Vagina (tissue), 2 donors: ENCODE results near the gene SNX19.

Experiments
- POLR2AphosphoS5 ChIP-seq, 2 donors: sonication (generic); formaldehyde crosslinking; IDR thresholded peaks; one replicate each; pipeline ENCODE4 v1.9.0; 2017; ENCODE audit warnings: antibody characterized with exemption in 2 of 2, mild to moderate bottlenecking in 2 of 2, low read depth in 1 of 2; ENCODE audit not compliant: insufficient read depth in 1 of 2
- TF ChIP-seq, protein P1 (sequence below), 3 experiments: fragments of 450-650 bp in 2 of 3; fragments of 200-600 bp in 1 of 3; sonication (generic) in 1 of 3; IDR thresholded peaks; one replicate each; pipeline ENCODE4 v1.5.1; 2017 to 2019; ENCODE audit warnings: antibody characterized with exemption in 3 of 3, mild to moderate bottlenecking in 2 of 3, moderate library complexity in 2 of 3

DNA sequence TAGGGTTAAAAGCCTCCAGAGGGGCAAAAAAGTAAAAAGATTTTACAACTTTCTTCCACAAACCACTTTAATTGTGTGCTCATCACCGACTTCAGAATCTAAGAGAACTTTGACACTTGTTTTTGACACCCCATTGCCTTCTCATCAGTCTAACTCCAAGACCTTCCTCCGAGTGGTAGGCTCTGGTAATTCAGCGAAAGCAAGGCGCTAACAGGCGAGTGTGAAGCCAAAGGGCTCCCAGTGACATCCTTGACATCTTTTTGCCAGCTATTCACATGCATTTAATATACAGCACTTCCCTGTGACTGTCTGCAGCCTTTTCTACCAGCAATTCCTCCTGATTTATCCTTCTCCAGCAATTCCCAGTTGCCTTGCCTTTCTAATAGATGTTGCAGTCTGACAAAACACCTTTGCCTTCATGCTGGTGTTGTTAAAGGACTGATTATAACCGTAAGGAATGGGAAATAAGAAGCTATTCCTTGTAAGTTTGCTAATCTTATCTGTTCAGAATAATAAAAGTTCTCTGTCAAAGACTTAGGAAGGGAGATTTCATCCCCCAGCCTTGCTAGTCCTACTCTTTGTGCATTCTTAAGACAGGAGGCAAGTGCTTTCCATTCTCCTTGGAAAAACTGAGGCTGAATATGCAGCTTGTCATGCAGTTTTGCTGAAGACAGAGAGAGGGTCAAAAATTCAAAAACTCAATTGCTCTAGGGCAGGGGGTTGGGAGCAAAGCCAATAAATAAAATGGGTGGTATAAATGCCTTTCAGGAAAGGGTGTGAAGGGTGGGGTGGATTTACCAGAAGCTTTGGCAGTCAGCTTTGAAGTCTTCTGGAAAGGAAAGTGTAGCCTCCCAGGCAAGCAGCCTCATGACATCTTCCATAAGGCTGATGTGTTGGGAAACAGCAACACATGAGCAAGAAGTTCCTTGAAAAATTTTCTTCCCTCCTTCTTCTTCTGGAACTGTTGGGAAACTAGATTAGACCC, 39.1 kb downstream of the SNX19 start:
- TF ChIP-seq, protein P1, sequence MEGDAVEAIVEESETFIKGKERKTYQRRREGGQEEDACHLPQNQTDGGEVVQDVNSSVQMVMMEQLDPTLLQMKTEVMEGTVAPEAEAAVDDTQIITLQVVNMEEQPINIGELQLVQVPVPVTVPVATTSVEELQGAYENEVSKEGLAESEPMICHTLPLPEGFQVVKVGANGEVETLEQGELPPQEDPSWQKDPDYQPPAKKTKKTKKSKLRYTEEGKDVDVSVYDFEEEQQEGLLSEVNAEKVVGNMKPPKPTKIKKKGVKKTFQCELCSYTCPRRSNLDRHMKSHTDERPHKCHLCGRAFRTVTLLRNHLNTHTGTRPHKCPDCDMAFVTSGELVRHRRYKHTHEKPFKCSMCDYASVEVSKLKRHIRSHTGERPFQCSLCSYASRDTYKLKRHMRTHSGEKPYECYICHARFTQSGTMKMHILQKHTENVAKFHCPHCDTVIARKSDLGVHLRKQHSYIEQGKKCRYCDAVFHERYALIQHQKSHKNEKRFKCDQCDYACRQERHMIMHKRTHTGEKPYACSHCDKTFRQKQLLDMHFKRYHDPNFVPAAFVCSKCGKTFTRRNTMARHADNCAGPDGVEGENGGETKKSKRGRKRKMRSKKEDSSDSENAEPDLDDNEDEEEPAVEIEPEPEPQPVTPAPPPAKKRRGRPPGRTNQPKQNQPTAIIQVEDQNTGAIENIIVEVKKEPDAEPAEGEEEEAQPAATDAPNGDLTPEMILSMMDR (IDR thresholded peaks at IDR 0.05): no peak
- TF ChIP-seq POLR2AphosphoS5 (IDR thresholded peaks at IDR 0.05; ENCODE audit: insufficient read depth in 1 of 2, low read depth in 1 of 2): no peak
